ENCODE data around the gene SACM1L.
"Not testable (repeated sequence)": the region's sequence is repeated elsewhere in the genome, so short reads cannot be mapped to it uniquely, and the experiment has no call there.

The SACM1L gene

DNA sequence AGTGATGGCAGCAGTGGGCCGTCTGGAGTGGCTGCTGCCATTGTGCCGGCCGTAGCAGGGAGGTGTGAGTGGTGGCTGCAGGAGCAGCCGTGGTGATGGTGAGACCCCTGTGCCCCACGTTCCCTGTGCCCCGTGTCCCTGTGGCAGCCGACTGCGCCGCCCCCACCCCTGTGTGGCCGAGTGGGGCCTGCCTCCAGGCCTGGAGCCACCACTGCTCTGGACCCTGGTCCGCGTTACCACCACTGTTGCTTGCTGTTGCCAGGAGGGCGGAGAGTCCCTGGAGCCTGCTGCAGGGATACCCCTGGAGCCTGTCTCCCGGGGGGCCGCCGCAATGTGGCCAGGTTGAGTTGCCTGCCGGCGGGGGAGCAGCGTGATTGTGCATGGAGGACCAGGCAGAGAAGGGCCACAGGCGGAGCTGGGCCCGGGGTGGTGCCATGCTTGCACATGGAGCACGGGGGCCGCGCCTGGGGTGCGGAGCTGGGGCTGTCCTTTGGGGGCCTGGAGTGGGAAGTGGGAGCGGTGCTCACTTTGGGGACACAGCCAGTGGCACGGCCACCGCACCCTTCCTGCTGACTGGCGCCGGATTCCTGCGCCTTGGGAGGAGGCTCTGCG is 57.1 kb downstream of the SACM1L start:
- DNase-seq, result no peak

GRCh38 chr3:45746777-45747622 is 57.8 kb downstream of the SACM1L start:
- no peak for DNase-seq

GRCh38 chr3:45748068-45748467 is 58.9 kb downstream of the SACM1L start:
- no peak for DNase-seq

DNA sequence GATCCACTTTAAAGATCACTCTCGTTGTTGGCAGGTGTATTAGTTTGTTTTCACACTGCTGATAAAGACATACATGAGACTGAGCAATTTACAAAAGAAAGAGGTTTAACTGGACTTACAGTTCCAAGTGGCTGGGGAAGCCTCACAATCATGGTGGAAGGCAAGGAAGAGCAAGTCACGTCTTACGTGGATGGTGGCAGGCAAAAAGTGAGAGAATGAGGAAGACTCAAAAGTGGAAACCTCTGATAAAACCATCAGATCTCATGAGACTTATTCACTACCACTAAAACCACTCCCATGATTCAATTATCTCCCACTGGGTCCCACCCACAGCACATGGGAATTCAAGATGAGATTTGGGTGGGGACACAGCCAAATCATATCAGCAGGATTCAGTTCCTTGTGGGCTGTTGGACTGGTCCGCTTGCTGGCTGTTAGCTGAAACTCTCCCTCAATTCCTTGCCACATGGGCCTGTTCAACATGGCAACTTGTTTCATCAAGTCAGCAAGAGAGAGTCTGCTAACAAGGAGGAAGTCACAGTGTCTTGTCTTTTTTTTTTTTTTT is 59.9 kb downstream of the SACM1L start:
- not testable (repeated sequence) for DNase-seq

- no peak for DNase-seq
Measured at GRCh38 chr3:45749880-45750279, 60.7 kb downstream of the SACM1L start.

DNA sequence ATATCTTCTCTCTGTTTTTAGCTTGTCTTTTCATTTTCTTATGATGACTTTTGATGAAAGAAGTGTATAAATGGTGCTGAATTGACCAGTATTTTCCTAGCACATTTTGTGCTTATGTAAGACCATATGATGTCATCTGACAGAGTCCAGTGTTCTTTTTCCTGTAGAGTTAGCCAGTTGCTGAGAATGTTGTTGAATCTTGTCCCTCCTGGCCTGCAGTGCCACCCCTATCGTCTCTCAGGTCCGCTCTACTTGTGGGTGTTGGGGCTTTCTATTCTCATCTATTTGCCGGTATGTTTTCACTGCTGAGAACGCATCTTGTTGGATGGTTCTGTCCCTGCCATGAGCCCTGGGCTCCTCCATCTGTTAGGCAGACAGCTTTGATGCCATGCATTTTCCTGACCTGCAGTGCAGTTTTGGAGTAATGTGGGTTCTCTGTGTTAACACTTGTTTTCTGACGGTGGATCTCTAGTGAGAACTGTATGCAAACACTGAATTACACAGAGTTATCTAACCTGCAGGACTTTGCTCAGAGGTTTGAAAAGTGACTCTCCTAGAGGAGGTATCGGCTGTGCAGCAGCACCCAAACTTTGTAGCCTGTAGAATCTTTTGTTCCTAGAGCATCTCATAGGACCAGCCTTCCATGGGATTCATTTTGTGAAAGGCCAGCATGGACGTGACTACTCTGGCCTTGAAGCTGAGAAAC is 62.5 kb downstream of the SACM1L start:
- DNase-seq, result no peak

- no peak for DNase-seq
Measured at GRCh38 chr3:45753095-45753494, 63.9 kb downstream of the SACM1L start.

GRCh38 chr3:45754461-45754860 is 65.3 kb downstream of the SACM1L start:
- DNase-seq, result no peak

DNA sequence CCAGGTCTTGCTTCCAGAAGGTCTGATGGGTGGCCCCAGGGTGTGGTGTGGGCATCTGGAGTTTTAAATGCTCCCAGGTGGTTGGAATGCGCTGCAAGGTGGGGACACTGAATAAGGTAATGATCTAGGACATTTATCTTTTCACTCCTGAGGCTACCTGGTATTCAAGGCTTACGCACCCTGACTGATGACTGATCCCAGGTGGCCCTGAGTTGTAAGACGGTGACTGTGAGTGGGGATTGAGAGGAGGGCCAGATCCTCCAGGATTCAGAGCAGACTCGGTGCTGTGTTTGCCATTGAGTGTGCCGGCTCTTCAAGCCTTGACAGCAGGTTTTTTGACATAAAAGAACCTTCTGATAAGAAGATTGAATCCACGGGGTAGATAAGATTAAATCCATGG is 66.9 kb downstream of the SACM1L start:
- no peak for DNase-seq

DNA sequence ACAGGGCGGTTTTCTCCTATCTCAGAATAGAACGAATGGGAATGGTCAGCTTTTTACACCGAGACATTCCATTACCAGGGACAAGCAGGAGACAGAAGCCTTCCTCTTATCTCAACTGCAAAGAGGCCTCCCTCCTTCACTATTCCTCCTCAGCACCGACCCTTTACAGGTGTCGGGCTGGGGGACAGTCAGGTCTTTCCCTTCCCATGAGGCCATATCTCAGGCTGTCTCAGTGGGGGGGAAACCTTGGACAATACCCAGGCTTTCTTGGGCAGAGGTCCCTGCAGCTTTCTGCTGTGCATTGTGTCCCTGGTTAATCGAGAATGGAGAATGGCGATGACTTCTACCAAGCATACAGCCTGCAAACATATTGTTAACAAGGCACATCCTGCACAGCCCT is 67.9 kb downstream of the SACM1L start:
- DNase-seq, result not testable (repeated sequence)

DNA sequence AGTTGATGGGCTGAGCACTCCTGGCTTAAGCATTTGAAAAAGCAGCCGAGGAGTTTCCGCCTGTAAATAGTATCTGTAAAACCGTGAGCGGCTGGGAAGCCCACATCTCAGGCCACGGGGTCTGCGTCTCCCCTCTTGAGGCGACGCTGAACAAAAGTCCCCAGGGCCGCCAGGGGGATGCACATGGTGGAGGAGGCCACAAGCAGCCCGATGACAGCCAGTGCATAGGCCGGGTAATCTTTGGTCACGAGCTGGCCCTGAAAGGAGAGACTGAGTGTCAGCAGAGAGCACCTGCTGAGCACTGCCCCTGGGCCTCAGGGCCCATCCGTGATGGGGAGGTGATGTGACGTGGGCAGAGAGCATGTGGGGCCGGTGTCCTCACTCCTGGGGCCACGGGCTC is 69.7 kb downstream of the SACM1L start:
- DNase-seq, result no peak

DNA sequence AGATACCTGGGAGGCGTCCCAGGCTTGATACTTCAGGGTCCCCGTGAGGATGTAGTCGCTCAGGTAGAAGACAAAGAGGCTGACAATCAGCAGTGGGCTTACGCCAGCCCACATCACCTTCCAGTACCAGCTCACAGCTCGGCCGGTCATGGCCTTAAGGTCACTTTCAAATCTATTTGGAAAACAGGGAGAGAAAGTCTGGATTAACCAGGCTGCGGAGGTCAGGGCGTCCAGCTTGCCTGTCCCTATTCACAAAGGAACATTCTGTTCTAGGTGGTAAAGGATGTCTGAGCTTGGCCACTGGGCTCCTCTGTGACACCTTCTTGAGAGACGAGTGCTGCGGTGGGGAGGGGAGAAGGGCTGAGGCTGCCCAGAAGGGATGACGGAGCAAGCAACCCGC is 70.7 kb downstream of the SACM1L start:
- no peak for DNase-seq

GRCh38 chr3:45760878-45761711 is 71.9 kb downstream of the SACM1L start:
- DNase-seq, result peak; percentile 33 to 34

DNA sequence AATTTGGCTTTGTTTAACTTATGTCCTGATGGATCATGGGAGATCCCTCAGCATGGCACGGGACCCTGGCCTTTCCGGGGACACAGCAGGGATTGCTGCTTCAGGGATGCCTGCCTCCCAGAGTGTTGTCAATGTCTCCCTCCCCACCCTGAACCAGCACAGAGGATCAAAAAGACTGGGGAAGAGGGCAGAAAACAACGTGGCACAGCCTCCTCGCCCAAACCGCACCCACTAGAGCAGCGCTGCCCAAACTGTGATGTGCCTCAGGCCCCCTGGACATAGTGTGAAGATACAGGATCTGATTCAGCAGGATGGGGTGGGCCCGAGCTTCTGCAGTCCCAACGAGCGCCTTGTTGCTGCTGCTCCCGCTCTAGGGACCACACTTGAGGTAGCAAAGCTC is 72.6 kb downstream of the SACM1L start:
- no peak for DNase-seq

DNA sequence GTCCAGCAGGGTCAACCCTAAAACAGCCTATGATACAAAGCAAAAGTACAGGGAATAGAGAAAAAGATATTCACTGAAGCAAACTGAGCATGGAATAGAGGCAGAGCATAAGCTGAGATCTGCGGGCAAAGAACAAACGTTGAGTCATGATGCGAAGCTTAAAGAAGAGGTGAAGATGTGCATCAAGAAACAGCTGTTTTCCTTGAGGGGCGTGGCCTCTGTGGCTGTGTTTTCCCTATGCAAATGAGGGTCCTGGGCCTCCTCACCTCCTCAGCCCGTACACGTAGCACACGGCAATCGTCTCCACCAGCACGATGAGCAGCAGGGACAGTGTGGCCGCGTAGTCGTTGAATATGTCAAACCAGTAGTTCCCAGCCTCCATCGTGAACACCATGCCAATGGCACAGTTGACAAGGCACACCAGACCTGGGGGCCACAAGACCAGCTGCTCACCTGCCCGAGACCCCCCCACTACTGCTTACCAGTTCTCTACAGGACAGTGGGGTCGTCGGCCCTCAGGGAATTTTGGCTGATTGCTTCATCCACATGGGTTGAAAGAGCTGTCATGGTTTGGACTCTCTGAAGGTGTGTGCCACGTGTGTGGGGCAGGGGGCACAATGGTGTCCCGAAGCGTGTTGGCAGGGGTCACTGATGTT is 73.6 kb downstream of the SACM1L start:
- DNase-seq, result no peak

- DNase-seq, result no peak
Measured at GRCh38 chr3:45763303-45763675, 74.1 kb downstream of the SACM1L start.

DNA sequence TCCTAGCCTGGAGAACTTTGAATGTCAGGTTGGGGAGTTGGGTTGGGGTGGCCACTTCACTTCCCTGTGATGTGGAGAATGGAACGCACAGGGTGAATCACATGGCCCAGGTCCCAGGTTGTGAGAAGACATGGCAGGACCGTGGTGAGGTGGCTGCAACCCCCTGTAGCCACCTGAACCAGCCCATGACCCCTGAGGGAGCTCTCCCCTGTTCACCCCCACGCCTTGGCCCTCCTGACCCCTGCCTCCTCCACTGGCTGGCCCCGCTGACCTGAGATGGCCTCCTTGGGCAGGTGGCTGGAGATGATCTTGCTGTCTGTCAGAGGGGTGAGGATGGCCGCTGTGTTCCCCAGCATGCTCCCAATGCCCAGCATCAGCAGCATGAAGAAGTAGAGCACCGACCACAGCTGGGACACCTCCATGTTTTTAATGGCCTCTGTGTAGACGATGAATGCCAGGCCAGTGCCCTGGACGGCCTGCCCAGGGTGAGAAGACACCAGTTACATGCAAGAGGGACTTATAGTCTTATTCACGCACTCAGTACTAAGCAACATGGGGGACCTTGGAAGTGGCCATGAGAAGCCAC is 76.2 kb downstream of the SACM1L start:
- DNase-seq, result no peak

DNA sequence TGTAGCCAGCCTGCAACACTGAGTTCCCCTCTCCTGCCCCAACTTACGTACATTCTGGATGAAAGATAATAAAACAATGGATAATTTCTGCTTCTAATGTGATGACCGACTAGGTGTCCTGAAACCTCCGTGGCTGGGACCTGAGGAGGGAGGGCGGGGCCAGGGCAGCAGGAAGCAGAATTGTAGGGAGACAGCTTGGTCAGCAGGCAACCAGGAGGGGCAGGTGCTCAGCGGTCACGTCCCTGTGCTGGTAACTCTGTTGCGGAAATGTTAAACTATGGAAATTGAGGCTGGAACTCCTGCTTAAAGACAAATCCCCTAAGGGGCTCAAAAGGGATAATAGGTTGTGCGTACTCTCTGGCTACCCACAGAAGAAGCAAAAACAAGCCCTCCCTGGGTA is 76.8 kb downstream of the SACM1L start:
- DNase-seq, result no peak

DNA sequence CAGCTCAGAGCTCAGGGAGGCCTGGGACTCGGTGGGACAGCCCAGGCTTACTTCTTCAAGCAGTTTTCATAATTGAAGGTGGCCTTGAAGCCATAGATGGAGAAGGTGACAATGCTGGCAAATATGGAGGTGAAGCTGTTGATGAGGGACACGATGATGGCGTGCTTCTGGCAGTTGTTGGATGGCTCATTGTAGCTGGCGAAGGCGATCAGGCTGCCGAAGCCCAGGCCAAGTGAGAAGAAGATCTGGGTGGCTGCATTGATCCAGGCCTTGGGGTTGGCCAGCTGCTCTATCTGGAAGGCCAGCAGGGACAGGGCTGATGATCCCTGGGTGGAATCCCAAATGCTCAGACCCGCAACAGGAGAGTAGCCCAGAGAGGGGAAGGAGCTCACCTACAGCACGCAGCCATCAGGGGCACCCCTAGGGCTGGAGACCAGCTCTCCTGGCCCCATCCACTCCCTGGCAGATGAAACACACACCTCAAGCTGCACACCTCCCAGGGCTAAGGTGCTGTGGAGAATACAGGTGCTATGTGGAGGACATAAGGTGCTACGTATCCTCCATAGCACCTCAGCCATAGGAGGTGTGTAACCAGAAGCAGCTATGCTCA is 82.1 kb downstream of the SACM1L start:
- no peak for DNase-seq

DNA sequence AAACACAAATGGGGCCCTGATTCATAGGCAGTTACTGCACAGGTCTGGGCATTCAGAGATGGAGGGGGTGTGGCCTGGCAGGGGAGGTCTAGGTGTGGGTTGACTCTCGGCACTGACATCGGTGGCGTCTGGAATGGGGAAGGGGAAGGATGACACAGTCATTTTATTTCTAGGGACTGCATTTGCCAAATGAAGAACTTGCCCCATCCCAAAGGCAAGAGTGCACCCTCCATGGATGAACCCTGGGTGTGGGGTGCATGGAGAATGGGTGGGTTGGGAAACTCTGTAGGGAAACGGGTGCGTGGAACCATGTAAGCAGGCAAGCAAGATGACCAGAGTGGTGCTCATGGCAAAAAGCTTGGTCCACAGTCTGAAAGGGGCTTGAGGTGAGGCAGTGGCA is 82.6 kb downstream of the SACM1L start:
- DNase-seq, result no peak

- no peak for DNase-seq
Measured at GRCh38 chr3:45772341-45773035, 83.3 kb downstream of the SACM1L start.

Data from activated CD4-positive, alpha-beta T cell treated with anti-CD3 and anti-CD28 coated beads for 4 hours (primary cell).